Medulla oblongata (tissue), 1 donor: ENCODE data around the gene C16orf87.

Experiments used
- DNase-seq: peaks from one replicate; pipeline ENCODE4 v3.0.0-alpha.2; 2015; ENCODE audit errors: extremely low spot score

C16orf87 gene

DNA sequence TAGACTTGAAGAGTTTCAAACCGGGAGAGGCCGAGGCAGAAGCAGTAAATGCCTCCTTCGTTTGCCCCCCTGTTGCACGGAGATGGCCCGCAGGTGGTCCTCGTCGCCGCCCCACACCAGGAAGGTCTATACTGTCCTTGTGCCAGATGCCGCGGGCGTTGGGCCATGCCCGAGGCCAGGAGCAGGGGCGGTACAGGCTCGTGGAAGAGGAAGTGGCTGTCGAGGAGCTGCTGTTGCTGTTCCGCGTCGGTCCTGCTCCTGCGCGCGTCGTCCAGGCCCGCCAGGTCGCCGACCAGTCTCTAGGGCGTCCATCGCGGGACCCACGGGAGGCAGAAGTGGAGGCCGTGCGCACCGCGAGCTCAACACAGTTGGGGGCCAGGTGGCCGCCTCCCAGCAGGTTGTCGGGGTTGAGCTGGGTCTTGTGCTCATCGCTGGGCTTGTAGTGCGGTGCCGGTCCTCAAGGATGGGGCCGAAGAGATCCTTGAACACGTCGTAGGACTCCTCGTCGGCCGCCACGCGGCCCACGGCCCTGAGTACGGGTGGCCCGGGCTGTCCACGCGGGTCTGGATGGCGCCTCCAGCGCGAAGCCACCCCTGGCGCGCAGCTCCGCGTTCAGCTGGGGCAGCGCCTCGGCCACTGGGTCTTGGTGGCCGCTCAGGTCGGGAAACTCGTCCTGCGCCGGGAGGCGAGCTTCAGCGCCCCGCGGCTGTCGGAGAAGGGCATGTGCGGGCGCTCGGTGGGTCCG, 13.1 kb upstream of the C16orf87 start:
- no peak for DNase-seq

- DNase-seq = no peak
These were observed 11.4 kb upstream of the C16orf87 start for GRCh38 chr16:46842192-46842895.

DNA sequence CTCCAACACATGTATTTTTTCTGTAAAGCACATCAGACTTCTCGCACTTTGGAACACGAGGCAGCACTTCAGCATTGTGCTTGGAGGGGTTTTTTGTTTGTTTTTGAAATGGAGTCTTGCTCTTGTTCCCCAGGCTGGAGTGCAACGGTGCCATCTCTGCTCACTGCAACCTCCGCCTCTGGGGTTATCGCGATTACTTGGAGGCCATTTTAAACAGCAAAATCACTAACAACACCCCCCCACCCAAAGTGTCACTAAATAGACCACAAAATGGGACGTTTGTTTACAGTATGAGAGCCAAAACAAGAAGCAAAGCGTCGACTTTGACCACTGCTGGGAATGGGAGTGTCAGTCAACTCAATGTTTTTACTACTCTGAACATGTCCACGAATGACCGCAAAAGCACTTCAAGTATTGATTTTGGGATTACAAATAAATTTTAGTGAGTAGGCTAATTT, 9.0 kb upstream of the C16orf87 start:
- no peak for DNase-seq

DNA sequence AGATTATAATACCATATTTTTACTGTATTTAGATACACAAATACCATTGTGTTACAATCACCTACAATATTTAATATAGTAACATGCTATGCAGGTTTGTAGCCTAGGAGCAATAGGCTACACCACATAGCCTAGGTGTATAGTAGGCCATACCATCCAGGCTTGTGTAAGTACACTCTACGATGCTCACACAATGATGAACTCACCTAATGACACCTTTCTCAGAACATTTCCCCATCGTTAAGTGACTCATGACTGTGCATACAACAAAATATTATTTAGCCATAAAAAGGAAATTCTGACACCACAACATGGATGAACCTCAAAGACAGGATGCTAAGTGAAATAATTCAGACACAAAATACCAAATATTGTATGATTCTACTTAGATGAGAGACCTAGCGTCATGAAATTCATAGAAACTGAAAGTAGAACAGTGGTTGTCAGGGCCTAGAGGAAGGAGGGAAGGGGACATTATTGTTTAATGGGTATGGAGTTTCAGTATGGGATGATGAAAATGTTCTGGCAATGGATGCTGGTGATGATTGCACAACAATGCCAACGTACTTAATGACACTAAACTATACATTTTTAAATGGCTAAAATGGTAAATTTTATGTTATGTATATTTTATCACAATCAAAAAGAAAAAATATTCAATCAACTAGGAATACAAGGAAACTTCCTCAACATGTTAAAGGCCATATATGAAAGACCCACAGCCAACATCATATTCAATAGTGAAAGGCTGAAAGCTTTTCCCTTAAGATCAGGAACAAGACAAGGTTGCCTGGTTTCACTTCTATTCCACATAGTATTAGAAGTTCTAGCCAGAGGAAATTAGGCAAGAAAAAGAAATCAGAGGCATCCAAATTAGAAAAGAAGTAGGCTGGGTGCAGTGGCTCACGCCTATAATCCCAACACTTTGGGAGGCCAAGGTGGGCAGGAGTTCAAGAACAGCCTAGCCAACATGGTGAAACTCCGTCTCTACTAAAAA, 5.9 kb upstream of the C16orf87 start:
- DNase-seq = no peak

GRCh38 chr16:46833460-46833800, 2.5 kb upstream of the C16orf87 start:
- DNase-seq = no peak

DNA sequence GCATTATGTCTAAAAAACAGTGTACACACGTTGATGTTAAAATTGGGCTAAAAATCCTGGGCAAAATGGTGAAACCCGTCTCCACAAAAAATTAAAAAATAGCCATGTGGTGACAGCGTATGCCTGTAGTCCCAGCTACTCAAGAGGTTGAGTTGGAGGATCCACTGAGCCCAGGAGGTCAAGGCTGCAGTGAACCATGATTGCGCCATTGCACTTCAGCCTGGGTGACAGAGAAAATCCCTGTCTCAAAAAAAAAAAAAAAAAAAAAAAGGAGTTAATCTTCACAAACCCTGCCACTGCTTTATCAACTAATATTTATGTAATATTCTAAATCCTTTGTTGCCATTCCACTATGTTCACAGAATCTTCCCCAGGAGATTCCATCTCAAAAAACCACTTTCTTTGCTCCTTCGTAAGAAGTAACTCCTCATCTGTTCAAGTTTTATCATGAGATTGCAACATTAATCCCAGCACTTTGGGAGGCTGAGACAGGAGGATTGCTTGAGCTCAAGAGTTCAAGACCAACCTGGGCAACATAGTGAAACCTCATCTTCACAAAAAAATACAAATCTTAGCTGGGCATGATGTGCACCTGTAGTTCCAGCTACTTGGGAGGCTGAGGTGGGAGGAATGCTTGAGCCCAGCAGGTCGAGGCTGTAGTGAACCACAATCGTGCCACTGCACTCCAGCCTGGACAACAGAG, 1.9 kb upstream of the C16orf87 start:
- no peak for DNase-seq

GRCh38 chr16:46830417-46830901, 521 bp downstream of the C16orf87 start:
- DNase-seq = peak; percentile 32

DNA sequence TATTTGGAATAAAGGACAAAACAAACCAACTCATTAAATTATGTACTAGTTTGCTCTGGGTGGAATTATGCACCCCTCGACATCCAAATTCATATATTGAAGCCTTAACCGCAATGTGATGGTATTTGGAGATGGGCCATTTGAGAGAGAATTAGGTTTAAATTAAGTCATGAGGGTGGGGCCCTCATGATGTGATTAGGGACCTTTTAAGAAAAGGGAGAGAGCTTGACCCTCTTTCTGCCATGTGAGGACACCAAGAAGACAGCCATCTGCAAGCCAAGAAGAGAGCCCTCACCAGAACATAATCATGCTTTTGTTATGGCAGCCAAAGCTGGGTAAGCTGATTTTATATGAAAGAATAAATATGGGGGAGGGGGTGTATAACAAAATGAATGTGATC, 2.0 kb downstream of the C16orf87 start:
- DNase-seq = peak; percentile 12

GRCh38 chr16:46828292-46828691, 2.7 kb downstream of the C16orf87 start:
- DNase-seq = no peak

DNA sequence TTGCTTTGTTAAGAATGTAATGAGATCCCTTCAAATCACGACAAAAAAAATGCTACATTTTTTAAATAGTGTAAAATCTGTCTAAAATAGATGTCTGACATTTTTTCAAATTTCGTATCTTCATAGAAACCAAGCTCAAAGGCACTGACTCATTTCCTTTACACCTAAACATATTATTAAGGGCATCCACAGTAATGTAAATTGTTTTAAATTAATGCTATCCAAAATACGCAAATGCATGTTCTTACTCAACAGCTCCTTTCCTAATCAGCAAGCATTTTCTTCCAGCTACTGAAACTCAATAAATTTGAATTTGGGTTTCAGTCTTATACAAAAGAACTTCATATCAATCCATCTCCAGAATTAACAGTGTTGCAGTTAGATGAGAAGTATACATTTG, 4.3 kb downstream of the C16orf87 start:
- no peak for DNase-seq

GRCh38 chr16:46822270-46822669, 8.7 kb downstream of the C16orf87 start:
- no peak for DNase-seq

GRCh38 chr16:46817961-46818360, 13.0 kb downstream of the C16orf87 start:
- DNase-seq = no peak

DNA sequence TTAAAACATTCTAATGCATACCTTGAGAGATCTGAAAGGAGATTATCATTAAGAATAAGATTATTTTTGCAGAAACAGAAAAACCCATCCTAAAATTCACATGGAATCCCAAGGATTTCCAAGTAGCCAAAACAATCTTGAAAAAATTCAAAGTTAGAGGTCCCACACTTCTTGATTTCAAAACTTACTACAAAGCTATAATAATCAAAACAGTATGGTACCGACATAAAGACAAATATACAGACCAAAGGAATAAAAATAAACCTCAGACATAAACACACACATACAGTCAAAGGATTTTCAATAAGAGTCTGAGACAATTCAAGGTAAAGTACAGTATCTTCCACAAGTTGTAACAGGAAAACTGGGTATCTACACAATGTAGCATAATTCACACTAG, 16.2 kb downstream of the C16orf87 start:
- no peak for DNase-seq

- DNase-seq = no peak
These were observed 17.4 kb downstream of the C16orf87 start for GRCh38 chr16:46813611-46814010.

- no peak for DNase-seq
These were observed 18.0 kb downstream of the C16orf87 start for GRCh38 chr16:46812781-46813540.

- DNase-seq = no peak
These were observed 19.3 kb downstream of the C16orf87 start for GRCh38 chr16:46811682-46812081.

DNA sequence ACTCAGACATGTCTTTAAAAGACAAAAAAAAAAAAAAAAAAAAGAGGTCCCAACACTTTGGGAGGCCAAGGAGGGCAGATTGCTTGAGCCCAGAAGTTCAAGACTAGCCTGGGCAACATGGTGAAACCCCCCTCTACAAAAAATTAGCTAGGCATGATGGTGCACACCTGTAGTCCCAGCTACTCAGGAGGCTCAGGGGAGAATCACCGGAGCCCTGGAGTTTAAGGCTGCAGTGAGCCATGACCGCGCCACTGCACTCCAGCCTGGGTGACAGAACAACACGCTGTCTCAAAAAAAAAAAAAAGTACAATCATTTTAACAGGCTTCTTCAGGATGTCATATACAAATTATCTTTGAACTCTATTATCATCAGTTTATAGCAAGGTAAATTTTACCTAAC, 22.0 kb downstream of the C16orf87 start:
- no peak for DNase-seq

GRCh38 chr16:46807336-46807735, 23.6 kb downstream of the C16orf87 start:
- DNase-seq = no peak

GRCh38 chr16:46803373-46803772, 27.6 kb downstream of the C16orf87 start:
- no peak for DNase-seq

DNA sequence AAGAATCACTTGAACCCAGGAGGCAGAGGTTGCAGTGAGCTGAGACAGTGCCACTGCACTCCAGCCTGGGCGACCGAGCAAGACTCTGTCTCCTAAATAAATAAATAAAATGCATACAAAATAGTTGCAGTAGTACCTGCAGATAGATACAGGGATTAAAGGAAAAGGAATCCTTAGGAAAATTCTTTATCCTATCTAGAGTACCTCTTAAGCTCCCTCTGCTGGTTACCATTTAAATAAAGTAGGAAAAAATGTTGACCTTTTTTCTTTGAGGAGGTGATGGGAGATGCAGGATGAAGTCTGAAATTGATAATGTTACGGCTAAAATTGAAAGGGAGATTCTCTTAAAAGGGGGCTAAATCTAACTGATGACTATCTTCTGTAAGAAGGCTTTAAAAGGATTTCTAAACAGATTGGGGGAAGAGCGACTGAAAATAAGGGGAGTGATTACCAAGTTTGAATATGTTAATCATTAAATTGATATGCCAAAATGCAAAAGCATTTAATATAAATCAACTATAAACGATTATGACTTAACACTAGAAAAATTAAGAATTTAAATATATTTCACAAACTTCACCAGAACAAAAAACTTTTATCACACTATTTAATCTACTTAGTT, 29.4 kb downstream of the C16orf87 start:
- no peak for DNase-seq
